Spleen (tissue), 11 donors: Measurements from ENCODE around the gene TYMP. TPM values are rescaled to one million over a fixed set of nuclear protein-coding genes. Genes with fewer than 3 reads are reported as not detected.

Experiments
- DNase-seq: peaks from one replicate; pipeline ENCODE4 v3.0.0-alpha.2; 2020
- H3K27ac ChIP-seq, 8 donors: fragments of 200-600 bp; sonication (generic) in 7 of 8; 1 replicate in 4 of 8; 2 replicates in 4 of 8; pipeline versions ENCODE4 v1.5.0 to v1.8.0; 2016 to 2021; ENCODE audit warnings: inconsistent platforms in 4 of 8, mild to moderate bottlenecking in 4 of 8, moderate library complexity in 1 of 8
- H3K27me3 ChIP-seq, 7 donors: fragments of 200-600 bp; sonication (generic) in 6 of 7; replicated peaks in 1 of 7; 1 replicate in 4 of 7; 2 replicates in 3 of 7; pipeline versions ENCODE4 v1.5.0 to v1.8.0; 2016 to 2021; ENCODE audit warnings: inconsistent platforms in 3 of 7, mild to moderate bottlenecking in 1 of 7
- H3K36me3 ChIP-seq, 6 donors: fragments of 200-600 bp; sonication (generic) in 5 of 6; 1 replicate in 4 of 6; 2 replicates in 2 of 6; pipeline versions ENCODE4 v1.5.0 to v1.8.0; 2016 to 2021; ENCODE audit warnings: inconsistent platforms in 2 of 6
- H3K4me1 ChIP-seq, 6 donors: fragments of 200-600 bp; sonication (generic) in 5 of 6; 1 replicate in 3 of 6; 2 replicates in 3 of 6; pipeline versions ENCODE4 v1.5.0 to v1.8.0; 2016 to 2021; ENCODE audit warnings: inconsistent platforms in 3 of 6
- H3K4me3 ChIP-seq, 8 donors: fragments of 200-600 bp; sonication (generic) in 7 of 8; 1 replicate in 4 of 8; 2 replicates in 4 of 8; pipeline versions ENCODE4 v1.5.0 to v1.8.0; 2016 to 2021; ENCODE audit warnings: inconsistent platforms in 4 of 8, mild to moderate bottlenecking in 4 of 8, moderate library complexity in 2 of 8
- H3K9me3 ChIP-seq, 8 donors: fragments of 200-600 bp; sonication (generic) in 7 of 8; 1 replicate in 4 of 8; 2 replicates in 4 of 8; pipeline versions ENCODE4 v1.5.0 to v1.8.0; 2016 to 2021; ENCODE audit warnings: inconsistent platforms in 4 of 8
- POLR2A ChIP-seq, 3 donors: fragments of 450-650 bp; IDR thresholded peaks; one replicate each; pipeline ENCODE4 v1.5.1; 2017; ENCODE audit warnings: antibody characterized with exemption in 3 of 3, mild to moderate bottlenecking in 1 of 3
- POLR2AphosphoS5 ChIP-seq, 3 donors: sonication (generic); formaldehyde crosslinking; IDR thresholded peaks; one replicate each; pipeline ENCODE4 v1.5.1; 2017; ENCODE audit warnings: antibody characterized with exemption in 3 of 3
- WGBS, 5 donors: extraction: QIAGEN DNeasy Blood & Tissue Kit in 3 of 5; methylation state at CpG; one replicate each; pipeline versions ENCODE4 v1.1.5 to v1.1.7; 2013 to 2018; 5-methylcytosine and 5-hydroxymethylcytosine counted together
- intact Hi-C: fragments of 100-400 bp; cut with DNase I; formaldehyde crosslinking; loops from one replicate; pipeline ENCODE4 v1.15.0; 2023; ENCODE audit warnings: low total_unique reads
- polyA plus RNA-seq, 3 donors: library from polyadenylated mRNA; stranded (reverse); fragments of 200-250 nt; gene quantifications; one replicate each; pipeline ENCODE4 v1.2.1, GENCODE V29; 2013
- total RNA-seq, 7 donors: library from RNA; depleted of rRNA in 3 of 7; stranded (reverse); fragments of >200 nt in 3 of 7; fragmentation: NEBNext Ultra II Directional in 4 of 7; extraction: Animal tissue kit (Norgen Biotek cat#: 25700) in 4 of 7; gene quantifications; one replicate each; pipeline versions ENCODE4 v1.1.0 to v1.2.1, GENCODE V29; 2016 to 2021
- TF ChIP-seq, protein P1 (sequence below), 11 experiments: fragments of 200-600 bp in 7 of 11; fragments of 450-650 bp in 4 of 11; sonication (generic) in 4 of 11; IDR thresholded peaks in 8 of 11; conservative IDR thresholded peaks in 3 of 11; 1 replicate in 7 of 11; 2 replicates in 4 of 11; pipeline versions ENCODE4 v1.4.0 to v1.8.0; 2016 to 2021; ENCODE audit warnings: antibody characterized with exemption in 11 of 11, inconsistent platforms in 4 of 11, mild to moderate bottlenecking in 1 of 11
- donor health status: healthy with polysubstance abuse.
- donor health status: DM: no; HTN: no; CAD: no; lungs with moderate emphysema.
- donor health status: DM: no; HTN: no; CAD: no.
- donor health status: Bipolar disorder and iron deficiency.
- donor health status: healthy.
- donor health status: DM: no; HTN: no; CAD: no.
- donor health status: DM: yes; HTN: yes; CAD: no.

Gene TYMP
- total and polyA plus RNA-seq, 10 donors, result 73.7 to 284 (median 145) TPM

GRCh38 chr22:50488886-50489285 lies 40.9 kb downstream of the TYMP start:
- 84 to 92% (median 88%) methylated on average over 17 to 19 of the region's 19 CpGs for WGBS, 5 donors
- H3K4me1 ChIP-seq, result peaks cover 0 to 15% (median 10%) of the 10 kb centered on the region in 6 donors
- peaks cover 0 to 44% (median 0%) of the 10 kb centered on the region in 7 donors for H3K27me3 ChIP-seq
- H3K9me3 ChIP-seq, result no peaks in the 10 kb centered on the region
- H3K27ac ChIP-seq, result no peak overlapping the region
- no peak for DNase-seq
- no peaks in the 10 kb centered on the region for H3K36me3 ChIP-seq
- intact Hi-C loops, result no loop called here
- no peak overlapping the region for H3K4me3 ChIP-seq
- TF ChIP-seq POLR2AphosphoS5 (IDR thresholded peaks at IDR 0.05) (no peak), POLR2A (IDR thresholded peaks at IDR 0.05) (no peak)
- TF ChIP-seq, protein P1, sequence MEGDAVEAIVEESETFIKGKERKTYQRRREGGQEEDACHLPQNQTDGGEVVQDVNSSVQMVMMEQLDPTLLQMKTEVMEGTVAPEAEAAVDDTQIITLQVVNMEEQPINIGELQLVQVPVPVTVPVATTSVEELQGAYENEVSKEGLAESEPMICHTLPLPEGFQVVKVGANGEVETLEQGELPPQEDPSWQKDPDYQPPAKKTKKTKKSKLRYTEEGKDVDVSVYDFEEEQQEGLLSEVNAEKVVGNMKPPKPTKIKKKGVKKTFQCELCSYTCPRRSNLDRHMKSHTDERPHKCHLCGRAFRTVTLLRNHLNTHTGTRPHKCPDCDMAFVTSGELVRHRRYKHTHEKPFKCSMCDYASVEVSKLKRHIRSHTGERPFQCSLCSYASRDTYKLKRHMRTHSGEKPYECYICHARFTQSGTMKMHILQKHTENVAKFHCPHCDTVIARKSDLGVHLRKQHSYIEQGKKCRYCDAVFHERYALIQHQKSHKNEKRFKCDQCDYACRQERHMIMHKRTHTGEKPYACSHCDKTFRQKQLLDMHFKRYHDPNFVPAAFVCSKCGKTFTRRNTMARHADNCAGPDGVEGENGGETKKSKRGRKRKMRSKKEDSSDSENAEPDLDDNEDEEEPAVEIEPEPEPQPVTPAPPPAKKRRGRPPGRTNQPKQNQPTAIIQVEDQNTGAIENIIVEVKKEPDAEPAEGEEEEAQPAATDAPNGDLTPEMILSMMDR (IDR thresholded peaks at IDR 0.05 in 8 of 11, conservative IDR thresholded peaks at IDR 0.05 in 3 of 11), result no peak

DNA sequence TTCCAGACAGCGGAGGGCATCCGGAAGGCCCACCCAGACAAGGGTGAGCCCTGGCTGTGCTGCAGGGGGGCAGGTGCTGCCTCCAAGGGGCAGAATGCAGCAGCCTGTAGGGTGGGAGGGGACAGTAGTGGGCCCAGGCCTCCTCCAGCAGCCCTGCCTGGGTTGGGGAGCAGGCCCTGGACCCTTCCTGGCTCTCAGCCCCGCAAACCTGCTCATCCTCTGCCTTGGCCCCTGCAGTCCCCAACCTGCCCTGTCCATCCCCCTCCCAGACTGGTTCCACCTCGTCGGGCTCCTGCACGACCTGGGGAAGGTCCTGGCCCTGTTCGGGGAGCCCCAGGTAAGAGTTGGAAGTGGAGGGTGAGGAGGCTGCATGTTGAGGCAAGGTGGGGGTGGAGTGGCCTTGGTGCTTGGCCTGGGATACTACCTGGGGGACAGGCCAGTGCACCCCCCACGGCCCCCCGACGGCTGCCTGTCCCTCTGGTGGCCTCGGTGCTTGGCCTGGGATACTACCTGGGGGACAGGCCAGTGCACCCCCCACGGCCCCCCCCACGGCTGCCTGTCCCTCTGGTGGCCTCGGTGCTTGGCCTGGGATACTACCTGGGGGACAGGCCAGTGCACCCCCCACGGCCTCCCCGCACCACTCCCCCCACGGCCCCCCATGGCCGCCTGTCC lies 41.7 kb downstream of the TYMP start:
- H3K36me3 ChIP-seq, result no peaks in the 10 kb centered on the region
- DNase-seq, result no peak
- no peak overlapping the region for H3K4me3 ChIP-seq
- peaks cover 0 to 51% (median 0%) of the 10 kb centered on the region in 7 donors for H3K27me3 ChIP-seq
- no peak overlapping the region for H3K27ac ChIP-seq
- TF ChIP-seq, protein P1 (IDR thresholded peaks at IDR 0.05 in 8 of 11, conservative IDR thresholded peaks at IDR 0.05 in 3 of 11), result no peak
- TF ChIP-seq POLR2A (IDR thresholded peaks at IDR 0.05), result no peak
- TF ChIP-seq POLR2AphosphoS5 (IDR thresholded peaks at IDR 0.05), result no peak
- intact Hi-C loops, result no loop called here
- H3K4me1 ChIP-seq, result peaks cover 0 to 16% (median 10%) of the 10 kb centered on the region in 6 donors
- no peaks in the 10 kb centered on the region for H3K9me3 ChIP-seq
- 80 to 85% (median 81%) methylated on average over 8 to 18 of the region's 18 CpGs for WGBS, 5 donors

GRCh38 chr22:50487290-50488005 lies 42.4 kb downstream of the TYMP start:
- 82 to 89% (median 86%) methylated on average over 11 to 23 of the region's 23 CpGs for WGBS, 5 donors

More at GRCh38 chr22:50487290-50488005, 42.4 kb downstream of the TYMP start:
- peaks cover 0 to 58% (median 3%) of the 10 kb centered on the region in 7 donors for H3K27me3 ChIP-seq
- H3K9me3 ChIP-seq, result no peaks in the 10 kb centered on the region
- H3K36me3 ChIP-seq, result no peaks in the 10 kb centered on the region
- TF ChIP-seq, protein P1 (IDR thresholded peaks at IDR 0.05 in 8 of 11, conservative IDR thresholded peaks at IDR 0.05 in 3 of 11), result no peak
- TF ChIP-seq POLR2A (IDR thresholded peaks at IDR 0.05), result no peak
- no peak for TF ChIP-seq POLR2AphosphoS5 (IDR thresholded peaks at IDR 0.05)
- DNase-seq, result no peak
- H3K27ac ChIP-seq, result no peak overlapping the region
- peaks cover 0 to 21% (median 11%) of the 10 kb centered on the region in 6 donors for H3K4me1 ChIP-seq
- no peak overlapping the region for H3K4me3 ChIP-seq
- intact Hi-C loops, result no loop called here
